Measurements from ENCODE around the gene TRMT10A.

TRMT10A gene

DNA sequence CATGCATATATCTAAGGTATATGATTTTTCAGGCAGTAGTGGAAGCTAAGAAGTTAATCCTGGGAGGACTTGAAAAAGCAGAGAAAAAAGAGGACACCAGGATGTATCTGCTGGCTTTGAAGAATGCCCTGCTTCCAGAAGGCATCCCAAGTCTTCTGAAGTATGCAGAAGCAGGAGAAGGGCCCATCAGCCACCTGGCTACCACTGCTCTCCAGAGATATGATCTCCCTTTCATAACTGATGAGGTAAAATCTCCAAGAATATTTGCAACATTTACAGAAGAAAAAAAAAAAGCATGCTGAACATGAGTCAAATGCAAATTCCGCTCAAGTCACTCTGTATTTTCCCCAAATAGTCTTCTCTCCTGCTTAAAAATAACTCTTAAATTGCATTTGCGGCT lies 42.9 kb upstream of the TRMT10A start:
- Histone ChIP-seq H3K27ac (no peak overlapping the region), H3K27me3 (no peaks in the 10 kb centered on the region), H3K4me3 (ENCODE audit: low read depth in 1 of 2, low read length in 1 of 2) (no peak overlapping the region), H3K36me3 (no peaks in the 10 kb centered on the region), H3K9me3 (no peaks in the 10 kb centered on the region), H3K4me1 (ENCODE audit: control insufficient read depth in 1 of 2, insufficient read depth in 1 of 2, low read depth in 1 of 2, low read length in 1 of 2) (no peaks in the 10 kb centered on the region)
- no peak for TF ChIP-seq CTCF (IDR thresholded peaks at IDR 0.05)

GRCh38 chr4:99594818-99595217 lies 31.0 kb upstream of the TRMT10A start:
- H3K27ac ChIP-seq: no peak overlapping the region
- no peaks in the 10 kb centered on the region for H3K9me3 ChIP-seq
- no peaks in the 10 kb centered on the region for H3K36me3 ChIP-seq
- no peak for TF ChIP-seq CTCF (IDR thresholded peaks at IDR 0.05)
- H3K4me1 ChIP-seq (ENCODE audit: control insufficient read depth in 1 of 2, insufficient read depth in 1 of 2, low read depth in 1 of 2, low read length in 1 of 2): no peaks in the 10 kb centered on the region
- no peak overlapping the region for H3K4me3 ChIP-seq (ENCODE audit: low read depth in 1 of 2, low read length in 1 of 2)
- no peaks in the 10 kb centered on the region for H3K27me3 ChIP-seq

DNA sequence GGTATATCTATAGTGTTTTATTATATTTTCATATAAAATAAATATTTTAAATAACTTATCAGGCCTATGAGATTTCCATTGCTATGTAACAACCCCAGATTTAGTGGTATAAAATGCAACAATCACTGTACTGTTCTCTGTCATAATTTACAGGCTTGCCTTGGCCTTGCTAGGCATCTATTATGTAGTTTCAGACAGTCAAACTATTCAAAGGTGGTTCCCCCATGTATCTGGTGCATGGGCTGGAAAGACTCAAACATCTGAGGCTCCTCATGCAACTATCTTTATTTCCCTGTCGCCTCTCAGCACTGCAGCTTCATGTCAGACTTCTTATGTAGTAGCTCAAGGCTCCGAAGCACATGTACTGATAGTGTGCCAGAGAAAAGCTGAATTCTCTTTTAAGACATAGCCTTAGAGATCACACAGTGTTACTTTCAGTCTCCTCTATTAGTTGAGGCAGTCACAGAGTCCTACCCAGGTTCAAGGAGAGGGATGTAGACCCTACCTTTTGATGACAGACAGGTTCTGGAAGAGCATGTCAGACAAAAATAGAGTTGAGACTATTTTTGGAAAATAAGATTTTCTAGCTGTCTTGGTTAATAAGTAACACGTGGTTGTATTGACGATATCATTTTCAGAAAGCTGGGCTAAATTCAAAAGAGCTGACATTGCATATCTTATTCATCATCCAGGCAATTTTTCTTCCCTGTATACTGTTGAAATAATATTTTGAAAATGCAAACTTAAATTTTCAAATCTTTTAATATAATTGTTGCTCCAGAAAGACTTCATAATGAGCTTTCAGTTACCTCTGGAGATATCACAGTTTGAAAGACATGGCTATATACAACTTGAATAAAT lies 30.2 kb upstream of the TRMT10A start:
- H3K4me3 ChIP-seq (ENCODE audit: low read depth in 1 of 2, low read length in 1 of 2): no peak overlapping the region
- H3K27me3 ChIP-seq: no peaks in the 10 kb centered on the region
- no peak for TF ChIP-seq CTCF (IDR thresholded peaks at IDR 0.05)
- no peak overlapping the region for H3K27ac ChIP-seq
- no peaks in the 10 kb centered on the region for H3K36me3 ChIP-seq
- no peaks in the 10 kb centered on the region for H3K9me3 ChIP-seq
- no peaks in the 10 kb centered on the region for H3K4me1 ChIP-seq (ENCODE audit: control insufficient read depth in 1 of 2, insufficient read depth in 1 of 2, low read depth in 1 of 2, low read length in 1 of 2)

- Histone ChIP-seq H3K27me3 (no peaks in the 10 kb centered on the region), H3K4me1 (ENCODE audit: control insufficient read depth in 1 of 2, insufficient read depth in 1 of 2, low read depth in 1 of 2, low read length in 1 of 2) (no peaks in the 10 kb centered on the region), H3K4me3 (ENCODE audit: low read depth in 1 of 2, low read length in 1 of 2) (no peak overlapping the region), H3K9me3 (no peaks in the 10 kb centered on the region), H3K27ac (no peak overlapping the region), H3K36me3 (no peaks in the 10 kb centered on the region)
- no peak for TF ChIP-seq CTCF (IDR thresholded peaks at IDR 0.05)
These were observed 27.9 kb upstream of the TRMT10A start for GRCh38 chr4:99591757-99592156.

- Histone ChIP-seq H3K27ac (no peak overlapping the region), H3K36me3 (no peaks in the 10 kb centered on the region), H3K9me3 (no peaks in the 10 kb centered on the region), H3K4me1 (ENCODE audit: control insufficient read depth in 1 of 2, insufficient read depth in 1 of 2, low read depth in 1 of 2, low read length in 1 of 2) (no peaks in the 10 kb centered on the region), H3K4me3 (ENCODE audit: low read depth in 1 of 2, low read length in 1 of 2) (no peak overlapping the region), H3K27me3 (peaks cover 6% of the 10 kb centered on the region)
- no peak for TF ChIP-seq CTCF (IDR thresholded peaks at IDR 0.05)
These were observed 24.0 kb upstream of the TRMT10A start for GRCh38 chr4:99587803-99588202.
